ENCODE results near the gene THSD4.

GRCh38 chr15:71152542-71152941 lies 37.3 kb downstream of the THSD4 start:
- TF ChIP-seq CTCF (conservative IDR thresholded peaks at IDR 0.05 in 1 of 2, IDR thresholded peaks at IDR 0.05 in 1 of 2; ENCODE audit: low read depth in 1 of 2, low read length in 2 of 2) (no peak), EZH2 (IDR thresholded peaks at IDR 0.05; ENCODE audit: low read length, missing control alignments) (no peak)

Data from fibroblast of lung (primary cell).